ENCODE measurements around the gene AGPAT4.
A peak's percentile ranks its signal among the peaks of the same experiment; 100 is the strongest.

Gene AGPAT4

GRCh38 chr6:161162722-161163121, 111.1 kb downstream of the AGPAT4 start:
- DNase-seq = no peak

GRCh38 chr6:161161889-161162624, 111.8 kb downstream of the AGPAT4 start:
- DNase-seq = no peak

DNA sequence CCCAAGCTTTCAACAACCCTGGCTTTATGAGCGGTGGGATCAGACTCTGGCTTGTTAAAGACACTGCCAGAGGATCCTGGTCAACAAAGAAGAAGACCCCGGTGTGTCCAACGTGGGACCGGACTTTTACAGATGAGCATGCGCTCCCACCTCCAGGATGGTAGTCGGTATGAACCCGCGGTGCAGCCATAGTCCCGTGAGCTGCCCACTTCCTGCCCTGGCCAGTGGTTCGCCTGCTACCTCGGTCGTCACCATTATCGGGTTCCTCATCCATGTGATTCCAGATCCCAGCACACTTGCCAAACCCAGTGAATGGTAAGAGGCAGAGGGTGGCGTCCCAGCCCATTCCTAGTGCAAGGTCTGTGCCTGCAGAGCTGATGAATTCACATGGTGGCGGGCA, 112.7 kb downstream of the AGPAT4 start:
- DNase-seq = no peak

DNA sequence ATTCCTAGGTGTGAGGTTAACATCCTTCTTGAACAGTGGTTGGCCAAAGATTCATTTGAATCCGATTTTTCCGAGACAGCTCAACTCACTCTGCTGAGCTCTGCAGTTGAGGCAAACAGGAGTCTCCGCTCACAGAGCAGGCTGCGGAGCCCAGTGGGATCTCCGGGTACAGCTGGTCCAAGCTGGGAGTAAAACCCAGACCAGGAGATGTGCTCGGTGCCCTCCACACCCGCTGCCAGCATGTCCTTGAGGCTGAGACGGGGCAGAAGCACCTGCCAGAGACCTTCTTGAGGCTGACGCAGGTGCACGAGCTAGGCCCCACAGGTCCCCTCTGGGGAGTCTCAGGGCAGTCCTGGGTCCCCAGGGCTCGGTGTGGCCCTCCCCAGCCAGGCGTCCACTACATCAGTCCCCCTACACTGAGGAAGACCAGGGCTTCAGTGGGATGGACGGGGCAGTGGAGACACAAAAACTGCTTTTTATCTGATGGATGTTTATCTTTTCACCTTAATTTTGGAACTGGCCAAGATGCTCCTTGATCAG, 119.0 kb downstream of the AGPAT4 start:
- no peak for DNase-seq

DNA sequence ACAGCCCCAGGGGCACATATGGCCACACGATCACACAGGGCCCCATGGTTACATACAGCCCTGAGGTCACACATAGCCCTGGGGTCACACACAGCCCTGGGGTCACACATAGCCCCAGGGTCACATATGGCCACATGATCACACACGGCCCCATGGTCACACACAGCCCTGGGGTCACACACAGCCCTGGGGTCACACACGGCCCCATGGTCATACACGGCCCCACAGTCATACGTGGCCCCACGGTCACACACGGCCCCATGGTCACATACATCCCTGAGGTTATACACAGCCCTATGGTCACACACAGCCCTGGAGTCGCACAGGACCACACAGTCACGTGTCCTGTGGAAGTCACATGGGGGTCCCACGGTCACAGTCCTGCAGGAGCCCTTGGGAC, 120.1 kb downstream of the AGPAT4 start:
- no peak for DNase-seq

DNA sequence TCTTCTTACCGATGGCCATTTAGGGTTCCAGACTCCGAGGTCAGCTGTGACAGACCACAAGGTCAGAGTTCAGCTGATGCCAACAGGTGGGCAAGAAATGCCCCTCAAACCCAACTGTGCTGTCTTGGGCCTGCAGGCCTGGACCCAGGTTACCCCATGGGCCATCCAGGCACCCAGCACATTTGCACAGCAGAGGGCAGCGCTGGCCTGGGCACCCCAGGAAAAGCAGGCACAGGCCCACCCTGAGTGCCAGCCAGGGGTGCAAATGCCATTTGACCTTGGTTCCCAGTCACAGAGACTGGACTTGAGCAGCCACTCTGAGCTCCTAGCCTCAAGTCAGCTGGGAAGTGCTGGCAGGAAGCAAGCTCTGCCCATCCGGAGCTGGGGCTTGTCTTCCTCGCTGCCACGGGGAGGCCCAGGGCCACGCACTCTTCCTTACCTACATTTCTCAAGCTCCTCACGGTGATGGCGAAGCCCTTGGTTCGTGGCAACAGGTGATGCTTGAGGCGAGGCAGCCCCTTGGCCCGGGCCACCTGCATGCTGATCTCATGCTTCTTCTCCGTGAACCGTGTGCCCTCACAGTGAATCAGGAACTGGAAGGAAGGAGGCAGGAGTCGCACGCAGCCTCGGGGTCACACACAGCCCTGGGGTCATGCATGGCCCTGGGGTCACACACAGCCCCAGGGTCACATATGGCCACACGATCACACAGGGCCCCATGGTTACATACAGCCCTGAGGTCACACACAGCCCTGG, 120.8 kb downstream of the AGPAT4 start:
- no peak for DNase-seq

DNA sequence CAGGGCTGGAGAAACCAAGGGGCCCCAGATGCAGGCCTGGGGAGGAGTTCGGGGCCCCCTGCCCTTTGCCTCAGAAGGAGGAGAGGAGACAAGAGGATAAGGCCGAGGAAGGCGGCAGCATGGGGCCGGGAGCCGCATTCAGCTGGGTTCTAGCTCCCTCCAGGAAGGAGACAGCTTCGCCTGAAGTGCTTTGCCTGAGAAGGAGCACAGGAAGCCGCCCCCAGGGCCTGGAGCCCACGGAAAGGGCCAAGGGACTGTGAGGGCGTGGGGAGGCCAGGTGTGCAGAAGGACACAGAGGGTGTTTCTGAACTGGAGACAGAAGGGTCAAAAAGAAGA, 121.4 kb downstream of the AGPAT4 start:
- no peak for DNase-seq

DNA sequence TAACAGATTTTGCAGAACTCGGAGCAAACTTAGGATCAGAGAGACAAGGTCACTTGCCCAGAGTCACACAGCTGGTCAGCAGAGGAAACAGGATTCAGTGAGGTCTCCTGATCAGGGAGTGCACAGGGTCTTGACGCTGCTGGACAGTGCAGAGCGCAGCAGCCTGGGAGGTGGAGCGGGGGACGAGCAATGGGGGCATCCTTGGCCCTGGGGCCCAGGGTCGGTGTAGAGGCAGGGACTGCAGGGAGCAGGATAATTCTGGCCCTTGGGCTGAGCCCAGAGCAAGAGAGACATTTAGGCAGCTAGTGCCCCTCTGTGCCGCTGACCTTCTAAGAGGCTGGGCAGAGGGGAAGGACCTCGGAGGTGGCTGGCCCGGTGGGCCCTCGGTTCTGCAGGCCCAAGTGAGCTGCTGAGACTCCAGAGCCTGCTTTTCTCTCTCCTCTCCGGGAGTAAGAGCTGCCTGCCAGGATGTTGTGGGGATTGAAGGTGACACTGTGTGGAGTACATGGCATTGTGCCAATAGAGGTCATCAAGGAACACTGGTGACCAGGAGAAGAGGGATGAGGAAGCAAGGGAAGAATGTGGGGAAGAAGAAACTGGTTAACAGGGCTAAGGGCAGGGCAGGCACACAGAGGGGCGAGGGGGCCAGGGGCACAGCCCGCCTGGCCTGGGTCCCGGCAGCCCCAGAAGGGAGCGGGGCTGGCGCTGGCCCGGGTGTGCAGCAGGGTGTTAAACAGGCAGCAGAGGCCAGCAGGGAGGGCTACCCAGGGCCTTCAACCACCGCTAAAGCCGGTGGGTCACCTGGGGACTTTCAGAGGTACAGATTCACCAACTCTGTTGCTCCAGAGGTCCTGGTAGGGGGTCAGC, 122.0 kb downstream of the AGPAT4 start:
- no peak for DNase-seq

GRCh38 chr6:161151059-161151645, 122.7 kb downstream of the AGPAT4 start:
- DNase-seq = no peak

DNA sequence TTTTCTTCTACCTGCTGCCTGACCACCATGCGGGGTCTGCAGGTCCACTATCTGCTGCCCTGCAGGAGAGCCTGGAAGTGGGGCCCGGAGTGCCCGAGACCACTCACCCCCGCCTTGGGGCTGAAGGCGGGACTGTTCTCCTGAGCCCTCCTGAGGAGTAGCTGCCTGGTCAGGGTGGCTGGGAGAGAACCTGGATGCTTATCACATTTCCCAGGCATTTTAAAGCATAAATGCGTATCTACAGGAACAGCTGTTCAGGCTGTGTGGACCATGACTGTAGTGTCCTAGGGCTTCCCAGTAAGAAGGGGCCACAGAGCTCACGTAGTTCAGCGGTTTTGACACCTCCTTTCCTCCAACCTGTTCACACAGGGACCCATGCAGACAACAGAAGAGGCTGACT, 123.3 kb downstream of the AGPAT4 start:
- DNase-seq = no peak

DNA sequence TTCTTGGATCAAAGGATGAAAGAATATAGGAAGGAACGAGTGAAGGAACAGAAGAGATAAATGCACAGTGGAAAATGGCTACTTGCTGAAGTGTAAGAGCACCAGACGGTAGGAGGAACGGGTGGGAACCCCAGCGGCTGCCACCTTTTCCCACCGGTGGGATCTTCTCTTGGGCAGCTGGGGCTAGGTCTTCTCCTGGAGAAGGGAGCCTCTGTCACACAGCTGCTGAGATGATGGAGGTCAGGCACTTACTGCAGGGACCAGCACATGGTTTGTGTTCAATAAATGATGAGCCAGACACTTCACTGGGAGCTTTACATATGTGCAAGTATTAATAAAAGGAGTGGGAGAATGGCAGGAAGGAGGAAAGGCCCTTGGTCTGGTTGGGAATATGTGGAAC, 123.7 kb downstream of the AGPAT4 start:
- DNase-seq = peak; percentile 30

DNA sequence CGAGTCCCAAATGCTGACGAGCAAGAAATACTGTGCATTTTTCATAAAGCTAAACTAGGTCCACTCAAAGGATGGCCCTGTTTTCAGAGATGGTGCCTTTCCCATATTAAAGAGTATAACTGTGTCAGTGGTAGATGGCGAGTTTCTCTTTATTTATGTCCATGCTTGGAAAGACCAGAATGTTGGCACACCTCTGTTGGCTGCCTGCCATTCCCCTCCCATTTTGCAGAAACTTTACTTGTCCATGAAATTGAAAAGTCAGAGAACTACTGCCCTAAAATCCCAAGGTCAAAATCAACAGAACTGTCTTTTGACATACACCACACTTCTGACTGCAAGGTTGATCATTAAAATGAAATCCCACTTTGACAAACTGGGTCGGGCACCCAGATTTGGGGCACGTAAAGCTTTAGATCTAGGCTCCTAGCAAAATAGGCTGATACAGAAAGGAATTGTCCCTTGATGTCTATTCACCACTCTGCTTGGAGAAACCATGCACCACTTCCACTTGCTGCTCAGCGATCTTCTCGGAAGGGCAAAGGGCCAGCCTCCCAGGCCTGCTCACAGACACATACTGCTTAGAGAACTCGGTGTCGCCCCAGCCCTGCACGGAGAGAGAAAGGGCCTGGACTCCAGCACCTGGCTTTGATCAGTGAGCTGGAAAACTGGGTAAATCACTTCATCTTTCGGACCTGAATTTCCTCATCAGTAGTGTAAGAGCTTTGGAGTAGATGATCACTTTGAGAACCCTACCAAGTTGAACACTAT, 130.0 kb downstream of the AGPAT4 start:
- DNase-seq = no peak

DNA sequence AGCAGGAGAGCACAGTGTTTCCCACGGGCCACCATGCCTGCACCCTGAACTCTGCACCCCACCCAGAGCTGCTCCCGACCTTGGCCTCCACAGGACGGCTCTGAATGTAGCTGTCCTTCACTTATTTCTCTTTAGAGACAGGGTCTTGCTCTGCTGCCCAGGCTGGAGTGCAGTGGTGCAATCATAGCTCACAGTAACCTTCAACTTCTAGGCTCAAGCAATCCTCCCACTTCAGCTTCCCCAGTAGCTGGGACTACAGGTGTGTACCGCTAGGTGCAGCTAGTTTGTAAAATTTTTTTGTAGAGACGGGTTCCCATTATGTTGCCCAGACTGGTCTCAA, 130.9 kb downstream of the AGPAT4 start:
- no peak for DNase-seq

DNA sequence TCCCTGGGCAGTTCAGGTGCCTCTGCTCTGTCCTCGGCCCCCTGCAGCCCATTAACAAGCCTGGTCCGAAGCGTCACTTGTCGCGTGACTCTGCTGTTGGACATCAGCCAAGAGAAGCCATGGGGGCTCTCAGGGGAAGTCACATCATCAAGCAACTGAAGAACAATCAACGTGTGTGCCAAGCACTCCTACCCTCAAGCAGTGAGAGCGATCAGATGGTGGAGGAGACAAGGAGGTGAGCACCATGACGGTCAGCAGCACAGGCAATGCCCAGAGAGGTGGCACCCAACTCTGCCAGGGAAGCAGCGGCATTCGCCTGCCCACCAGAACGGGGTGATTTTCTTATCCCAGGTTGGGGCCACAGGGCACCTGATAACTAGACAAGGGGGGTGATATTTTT, 132.7 kb downstream of the AGPAT4 start:
- no peak for DNase-seq

DNA sequence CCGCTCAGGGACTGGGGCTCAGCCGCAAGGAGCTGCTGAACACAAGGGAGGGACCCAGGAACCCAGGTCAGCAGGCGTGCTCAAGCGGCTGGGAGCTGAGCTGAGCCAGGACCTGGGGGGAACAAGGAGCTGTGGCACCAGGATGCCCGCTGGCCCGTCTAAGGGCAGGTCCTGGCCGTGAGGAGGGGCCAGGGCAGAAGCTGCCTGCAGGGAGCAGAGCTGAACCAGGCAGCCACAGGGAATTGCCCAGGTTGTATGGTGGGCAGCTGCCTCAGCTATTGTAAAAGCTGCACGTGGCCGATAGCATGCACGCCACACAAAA, 133.3 kb downstream of the AGPAT4 start:
- DNase-seq = no peak

GRCh38 chr6:161139766-161140553, 133.9 kb downstream of the AGPAT4 start:
- no peak for DNase-seq

- DNase-seq = no peak
Observed at GRCh38 chr6:161139304-161139765, 134.5 kb downstream of the AGPAT4 start.

DNA sequence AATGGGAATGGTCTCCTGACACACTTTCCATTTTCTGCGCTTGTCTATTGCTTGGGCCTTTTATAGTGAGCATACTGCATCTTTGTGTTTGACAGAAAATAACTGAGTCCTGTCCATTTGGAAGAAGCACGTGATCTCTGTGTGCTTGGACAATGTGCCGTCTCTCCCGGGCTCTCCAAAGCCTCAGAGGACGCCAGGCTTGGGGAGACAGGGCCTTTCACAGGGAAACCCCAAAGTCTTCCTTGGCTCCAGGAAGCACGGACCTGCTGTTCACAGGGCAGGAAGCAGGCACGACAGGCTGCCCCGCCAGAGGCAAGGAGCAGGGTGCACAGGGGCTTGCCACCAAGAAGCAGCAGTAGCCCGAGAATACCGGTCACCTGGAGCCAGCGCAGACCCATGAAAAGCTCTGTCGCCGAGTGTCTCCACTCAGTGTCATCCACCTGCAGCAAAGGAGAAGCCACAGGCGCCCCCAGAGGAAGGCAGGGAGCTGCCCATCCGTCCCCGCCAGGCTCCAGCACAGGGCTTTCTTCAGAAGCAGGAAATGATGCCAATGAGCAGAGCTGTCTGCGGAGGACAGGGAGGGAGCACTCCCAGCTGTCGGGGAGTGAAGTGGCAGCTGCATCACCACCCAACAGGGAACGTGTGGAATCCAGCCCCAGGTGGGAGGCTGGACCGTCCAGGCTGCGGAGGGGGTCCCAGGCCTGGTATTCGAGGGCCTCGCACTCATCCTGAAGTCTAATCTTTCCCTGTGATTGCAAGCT, 135.1 kb downstream of the AGPAT4 start:
- no peak for DNase-seq

DNA sequence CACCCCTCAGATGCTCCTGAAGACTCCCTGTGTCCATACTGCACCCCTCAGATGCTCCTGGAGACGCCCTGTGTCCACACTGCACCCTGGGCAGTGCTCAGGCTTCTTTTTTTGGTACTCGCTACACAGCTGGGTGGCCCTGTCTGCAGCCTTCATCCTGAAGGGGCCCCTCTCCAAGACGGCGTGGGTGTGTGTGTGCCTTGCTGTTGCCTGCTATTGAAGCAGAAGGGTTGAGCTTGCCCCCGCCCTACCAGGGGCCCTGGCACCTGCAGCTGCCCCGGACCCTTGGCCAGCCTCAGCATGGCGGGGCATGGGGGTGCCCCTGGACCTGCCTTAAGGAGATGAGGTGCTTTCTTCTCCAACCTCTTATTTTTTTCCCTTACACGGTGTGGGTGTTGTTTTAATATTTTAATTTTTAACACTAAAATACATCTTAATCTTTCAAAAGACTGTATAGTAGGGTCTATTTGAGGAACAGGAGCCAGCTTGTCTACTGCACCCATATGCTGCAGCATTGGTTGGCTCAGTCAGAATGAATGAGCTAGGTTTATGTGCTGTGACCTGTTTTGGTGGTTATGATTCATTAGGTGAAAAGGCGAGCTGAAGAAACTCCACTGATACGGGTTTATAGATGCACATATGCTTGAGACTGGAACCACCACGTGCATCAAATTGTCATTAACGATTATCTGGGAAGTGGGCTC, 135.9 kb downstream of the AGPAT4 start:
- DNase-seq = no peak

DNA sequence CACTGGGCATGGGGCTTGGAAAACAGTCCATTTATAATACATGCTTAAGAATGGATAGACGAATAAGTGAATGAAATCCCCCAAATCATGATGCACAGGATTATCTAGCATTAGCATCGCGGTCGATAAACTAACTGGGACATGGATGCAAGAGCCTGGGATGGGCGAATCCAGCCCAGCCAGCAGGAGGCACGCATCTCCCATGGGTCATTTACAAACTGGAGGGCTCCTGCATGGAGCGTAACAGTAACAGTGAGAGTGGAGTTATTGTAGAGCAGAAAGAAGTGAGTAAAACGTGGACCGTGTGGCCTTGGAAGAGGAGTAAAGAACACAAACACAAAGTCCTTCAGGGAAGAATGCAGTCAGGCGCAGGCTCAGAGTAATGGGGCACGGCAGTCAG, 136.5 kb downstream of the AGPAT4 start:
- DNase-seq = no peak
